ENCODE results near the gene STAG1.
"Not testable (repeated sequence)": the region's sequence is repeated elsewhere in the genome, so short reads cannot be mapped to it uniquely, and the experiment has no call there.

The STAG1 gene

GRCh38 chr3:136645915-136646314 lies 106.3 kb downstream of the STAG1 start:
- no peak for DNase-seq (ENCODE audit: low spot score)

- no peak for DNase-seq (ENCODE audit: low spot score)
Measured at GRCh38 chr3:136644212-136644611, 108.0 kb downstream of the STAG1 start.

GRCh38 chr3:136643380-136643779 lies 108.8 kb downstream of the STAG1 start:
- DNase-seq (ENCODE audit: low spot score), result not testable (repeated sequence)

GRCh38 chr3:136642711-136643110 lies 109.5 kb downstream of the STAG1 start:
- no peak for DNase-seq (ENCODE audit: low spot score)

- DNase-seq (ENCODE audit: low spot score), result no peak
Measured at GRCh38 chr3:136639069-136639468, 113.1 kb downstream of the STAG1 start.

- no peak for DNase-seq (ENCODE audit: low spot score)
Measured at GRCh38 chr3:136637176-136637575, 115.0 kb downstream of the STAG1 start.

GRCh38 chr3:136634821-136635220 lies 117.4 kb downstream of the STAG1 start:
- DNase-seq (ENCODE audit: low spot score), result no peak

GRCh38 chr3:136632625-136633081 lies 119.5 kb downstream of the STAG1 start:
- peak; percentile 21 for DNase-seq (ENCODE audit: low spot score)

- no peak for DNase-seq (ENCODE audit: low spot score)
Measured at GRCh38 chr3:136631424-136631823, 120.8 kb downstream of the STAG1 start.

- no peak for DNase-seq (ENCODE audit: low spot score)
Measured at GRCh38 chr3:136630915-136631314, 121.3 kb downstream of the STAG1 start.

- DNase-seq (ENCODE audit: low spot score), result no peak
Measured at GRCh38 chr3:136626493-136626892, 125.7 kb downstream of the STAG1 start.

GRCh38 chr3:136624894-136625815 lies 127.0 kb downstream of the STAG1 start:
- no peak for DNase-seq (ENCODE audit: low spot score)

- no peak for DNase-seq (ENCODE audit: low spot score)
Measured at GRCh38 chr3:136624371-136624770, 127.8 kb downstream of the STAG1 start.

GRCh38 chr3:136621628-136622027 lies 130.6 kb downstream of the STAG1 start:
- peak; percentile 17 for DNase-seq (ENCODE audit: low spot score)

- no peak for DNase-seq (ENCODE audit: low spot score)
Measured at GRCh38 chr3:136620436-136620835, 131.7 kb downstream of the STAG1 start.

GRCh38 chr3:136617969-136618525 lies 134.1 kb downstream of the STAG1 start:
- DNase-seq (ENCODE audit: low spot score), result not testable (repeated sequence)

- DNase-seq (ENCODE audit: low spot score), result no peak
Measured at GRCh38 chr3:136617198-136617597, 135.0 kb downstream of the STAG1 start.

- peak; percentile 9 for DNase-seq (ENCODE audit: low spot score)
Measured at GRCh38 chr3:136612512-136612911, 139.7 kb downstream of the STAG1 start.

- DNase-seq (ENCODE audit: low spot score), result no peak
Measured at GRCh38 chr3:136606990-136607389, 145.2 kb downstream of the STAG1 start.

- DNase-seq (ENCODE audit: low spot score), result not testable (repeated sequence)
Measured at GRCh38 chr3:136606216-136606615, 146.0 kb downstream of the STAG1 start.

- no peak for DNase-seq (ENCODE audit: low spot score)
Measured at GRCh38 chr3:136604961-136605360, 147.2 kb downstream of the STAG1 start.

- no peak for DNase-seq (ENCODE audit: low spot score)
Measured at GRCh38 chr3:136602818-136603217, 149.4 kb downstream of the STAG1 start.

Data from hepatic stellate cell (primary cell).